IMR-90 (cell line): ENCODE data around the gene C22orf42. TPM values are rescaled to one million over a fixed set of nuclear protein-coding genes. Genes with fewer than 3 reads are reported as not detected.

Experiments used
- ATAC-seq: fragments of 200-7000 bp; cut with Tn5 transposase; 2 replicates; pipeline ENCODE4 v1.9.1; 2020; ENCODE audit warnings: low read depth, mild to moderate bottlenecking, moderate library complexity
- BruUV-seq: library from RNA; stranded (reverse); fragments of 400-500 nt; replicated peaks from 2 replicates; lab custom pipeline; 2021; lab: Mats Ljungman, UMichigan
- CTCF ChIA-PET: fragments of 300-600 bp; formaldehyde crosslinking; extraction: SDS; loops from one replicate; lab custom pipeline; 2021; ENCODE audit warnings: antibody characterized with exemption; lab: Yijun Ruan, JAX
- POLR2A ChIA-PET: fragments of 300-600 bp; sonication (Branson Sonifier 250); formaldehyde crosslinking; loops from one replicate; lab custom pipeline; 2022; ENCODE audit warnings: antibody characterized with exemption; ENCODE audit not compliant: unreplicated experiment; lab: Charles Lee
- DNase-seq: peaks from one replicate; pipeline ENCODE4 v3.0.0; 2013
- H2AFZ ChIP-seq: replicated peaks from 2 replicates; pipeline ENCODE3; 2013; ENCODE audit warnings: low read length, mild to moderate bottlenecking; ENCODE audit not compliant: poor library complexity
- H2AK5ac ChIP-seq: 2 replicates; pipeline ENCODE4 v1.6.1; 2013; ENCODE audit warnings: low read depth, low read length, inconsistent platforms
- H2AK9ac ChIP-seq: replicated peaks from 2 replicates; pipeline ENCODE3; 2013; ENCODE audit warnings: mild to moderate bottlenecking, low read depth, low read length, moderate library complexity; ENCODE audit not compliant: poor library complexity
- H2BK120ac ChIP-seq: 2 replicates; pipeline ENCODE4 v1.6.1; 2013; ENCODE audit warnings: low read depth, low read length, inconsistent platforms
- H2BK15ac ChIP-seq: 3 replicates; pipeline ENCODE4 v1.6.1; 2013; ENCODE audit warnings: low read depth, low read length, inconsistent platforms
- H2BK20ac ChIP-seq: 2 replicates; pipeline ENCODE4 v1.6.1; 2013; ENCODE audit warnings: low read depth, mild to moderate bottlenecking, inconsistent platforms, low read length, moderate library complexity
- H2BK5ac ChIP-seq: 2 replicates; pipeline ENCODE4 v1.6.1; 2013; ENCODE audit warnings: mild to moderate bottlenecking, low read depth, low read length, inconsistent platforms; ENCODE audit not compliant: poor library complexity, severe bottlenecking
- H3K14ac ChIP-seq: replicated peaks from 2 replicates; pipeline ENCODE4 v1.6.1; 2013; ENCODE audit warnings: low read depth, low read length, inconsistent platforms
- H3K18ac ChIP-seq: 2 replicates; pipeline ENCODE4 v1.6.1; 2013; ENCODE audit warnings: low read depth, low read length, control low read depth
- H3K23ac ChIP-seq: 2 replicates; pipeline ENCODE4 v1.6.1; 2013; ENCODE audit warnings: low read depth, low read length, inconsistent platforms
- H3K27ac ChIP-seq: 2 replicates; pipeline ENCODE4 v1.5.1; 2013; ENCODE audit warnings: mild to moderate bottlenecking, control low read depth, low read length; ENCODE audit not compliant: insufficient read depth
- H3K27me3 ChIP-seq: 2 replicates; pipeline ENCODE4 v1.6.1; 2013; ENCODE audit warnings: low read length; ENCODE audit not compliant: control insufficient read depth, insufficient read depth
- H3K36me3 ChIP-seq: 2 replicates; pipeline ENCODE4 v1.6.1; 2013; ENCODE audit warnings: low read length, mixed read lengths; ENCODE audit not compliant: control insufficient read depth, insufficient read depth
- H3K4ac ChIP-seq: 2 replicates; pipeline ENCODE4 v1.6.1; 2013; ENCODE audit warnings: low read depth, low read length, inconsistent platforms
- H3K4me1 ChIP-seq: 2 replicates; pipeline ENCODE4 v1.6.1; 2013; ENCODE audit warnings: low read length, mixed read lengths; ENCODE audit not compliant: control insufficient read depth, insufficient read depth
- H3K4me2 ChIP-seq: 2 replicates; pipeline ENCODE4 v1.6.1; 2013; ENCODE audit warnings: low read depth, mild to moderate bottlenecking, control low read depth, low read length, moderate library complexity
- H3K4me3 ChIP-seq: 2 replicates; pipeline ENCODE4 v1.5.1; 2013; ENCODE audit warnings: low read depth, mild to moderate bottlenecking, control low read depth, low read length, moderate library complexity; ENCODE audit not compliant: insufficient read depth
- H3K56ac ChIP-seq: 2 replicates; pipeline ENCODE4 v1.6.1; 2013; ENCODE audit warnings: low read length, inconsistent platforms; ENCODE audit not compliant: insufficient read depth; ENCODE audit errors: extremely low read depth
- H3K79me1 ChIP-seq, 2 experiments: 2 replicates each; pipeline ENCODE4 v1.6.1; 2013; ENCODE audit warnings: low read length in 2 of 2, inconsistent platforms in 1 of 2, low read depth in 1 of 2
- H3K9ac ChIP-seq: 2 replicates; pipeline ENCODE4 v1.6.1; 2013; ENCODE audit warnings: low read depth, low read length, control low read depth
- H3K9me1 ChIP-seq: 2 replicates; pipeline ENCODE4 v1.6.1; 2013; ENCODE audit warnings: low read length, inconsistent platforms; ENCODE audit not compliant: insufficient read depth
- H3K9me3 ChIP-seq: 2 replicates; pipeline ENCODE4 v1.6.1; 2013; ENCODE audit warnings: low read length; ENCODE audit not compliant: control insufficient read depth, insufficient read depth
- H4K20me1 ChIP-seq: 2 replicates; pipeline ENCODE4 v1.6.1; 2013; ENCODE audit warnings: low read length, inconsistent platforms; ENCODE audit not compliant: insufficient read depth
- H4K5ac ChIP-seq: 2 replicates; pipeline ENCODE4 v1.6.1; 2013; ENCODE audit warnings: mild to moderate bottlenecking, low read depth, low read length, control low read depth
- H4K8ac ChIP-seq, 2 experiments: 2 replicates each; pipeline ENCODE4 v1.6.1; 2013; ENCODE audit warnings: low read depth in 2 of 2, low read length in 2 of 2, control low read depth in 1 of 2, inconsistent platforms in 1 of 2
- H4K91ac ChIP-seq: 2 replicates; pipeline ENCODE4 v1.6.1; 2013; ENCODE audit warnings: low read depth, low read length, inconsistent platforms; ENCODE audit not compliant: insufficient read depth
- BHLHE40 ChIP-seq: fragments of 150-350 bp; IDR thresholded peaks from 2 replicates; pipeline ENCODE4 v1.6.1; 2016; ENCODE audit warnings: mild to moderate bottlenecking, low read depth, low read length
- FOS ChIP-seq: fragments of 150-350 bp; IDR thresholded peaks from 2 replicates; pipeline ENCODE4 v1.6.1; 2016; ENCODE audit warnings: low read depth, low read length
- MAFK ChIP-seq: IDR thresholded peaks from 2 replicates; pipeline ENCODE4 v1.6.1; 2012; ENCODE audit warnings: low read depth, low read length, improper control_type of control experiment
- NFE2L2 ChIP-seq: fragments of 150-350 bp; IDR thresholded peaks from 2 replicates; pipeline ENCODE4 v1.6.1; 2016; ENCODE audit warnings: low read depth, mild to moderate bottlenecking, low read length
- POLR2A ChIP-seq: IDR thresholded peaks from 2 replicates; pipeline ENCODE4 v1.6.1; 2012; ENCODE audit warnings: mild to moderate bottlenecking, low read depth, low read length
- WGBS, 2 experiments: methylation state at CpG; one replicate each; pipeline versions ENCODE4 v1.1.5 to v1.1.7; 2013; ENCODE audit warnings: missing lambda C conversion rate in 2 of 2; ENCODE audit not compliant: insufficient read length in 1 of 2; ENCODE audit errors: extremely low coverage in 2 of 2; 5-methylcytosine and 5-hydroxymethylcytosine counted together
- dilution Hi-C: fragments of 300-500 bp; cut with HindIII; formaldehyde crosslinking; loops from one replicate; pipeline ENCODE4 v1.14.3; 2018; ENCODE audit warnings: low sequenced_read_pairs; ENCODE audit not compliant: unreplicated experiment
- in situ Hi-C: fragments of 300-500 bp; cut with MboI; formaldehyde crosslinking; loops from 3 replicates; pipeline ENCODE4 v1.14.3; 2019; ENCODE audit warnings: low sequenced_read_pairs, inconsistent platforms, mixed read lengths
- intact Hi-C: fragments of 100-400 bp; cut with micrococcal nuclease; formaldehyde crosslinking; loops from 2 replicates; pipeline ENCODE4 v1.10.0; 2022
- polyA plus RNA-seq, 3 experiments: library from polyadenylated mRNA; depleted of rRNA; stranded (reverse); fragments of >200 nt; gene quantifications; 2 replicates each; pipeline ENCODE4 v1.2.3, GENCODE V29; 2012; ENCODE audit warnings: low replicate concordance in 1 of 3
- total RNA-seq: library from RNA; depleted of rRNA; stranded (reverse); fragments of >200 nt; gene quantifications from 2 replicates; pipeline ENCODE4 v1.2.3, GENCODE V29; 2012
- TF ChIP-seq, protein P1 (sequence below): conservative IDR thresholded peaks from 2 replicates; pipeline ENCODE4 v1.5.1; 2012; ENCODE audit warnings: mild to moderate bottlenecking, low read depth, low read length, improper control_type of control experiment

C22orf42 gene
- total and polyA plus RNA-seq, 2 of the 4 experiments (the other 2 are of a cell fraction) = not detected

- Histone ChIP-seq H3K23ac (no peak overlapping the region), H2BK5ac (no peak overlapping the region), H3K36me3 (no peaks in the 10 kb centered on the region), H4K20me1 (no peaks in the 10 kb centered on the region), H4K5ac (no peak overlapping the region), H2AFZ (no peak overlapping the region), H2AK5ac (no peak overlapping the region), H2BK15ac (no peak overlapping the region), H3K56ac (no peak overlapping the region), H3K79me1 (no peaks in the 10 kb centered on the region), H3K27ac (no peak overlapping the region), H3K27me3 (no peaks in the 10 kb centered on the region), H2BK20ac (no peak overlapping the region), H3K4me2 (no peak overlapping the region), H3K9ac (no peak overlapping the region), H3K14ac (no peak overlapping the region), H3K4me1 (no peaks in the 10 kb centered on the region), H4K8ac (no peak overlapping the region), H3K4me3 (no peak overlapping the region), H3K4ac (no peak overlapping the region), H2BK120ac (no peak overlapping the region), H3K9me1 (no peaks in the 10 kb centered on the region), H3K18ac (no peak overlapping the region), H2AK9ac (no peak overlapping the region), H3K9me3 (no peaks in the 10 kb centered on the region), H4K91ac (no peak overlapping the region)
- intact Hi-C loops = no loop called here
- POLR2A ChIA-PET = no interaction called here
- BruUV-seq = no TSS peak
- CTCF ChIA-PET = no interaction called here
- no peak for ATAC-seq
- in situ Hi-C loops = no loop called here
- DNase-seq = no peak
- WGBS, 2 experiments = no CpG with 5 or more reads among the region's 3 CpGs
- TF ChIP-seq NFE2L2 (no peak), FOS (no peak), BHLHE40 (no peak), POLR2A (no peak), MAFK (no peak)
- TF ChIP-seq, protein P1, sequence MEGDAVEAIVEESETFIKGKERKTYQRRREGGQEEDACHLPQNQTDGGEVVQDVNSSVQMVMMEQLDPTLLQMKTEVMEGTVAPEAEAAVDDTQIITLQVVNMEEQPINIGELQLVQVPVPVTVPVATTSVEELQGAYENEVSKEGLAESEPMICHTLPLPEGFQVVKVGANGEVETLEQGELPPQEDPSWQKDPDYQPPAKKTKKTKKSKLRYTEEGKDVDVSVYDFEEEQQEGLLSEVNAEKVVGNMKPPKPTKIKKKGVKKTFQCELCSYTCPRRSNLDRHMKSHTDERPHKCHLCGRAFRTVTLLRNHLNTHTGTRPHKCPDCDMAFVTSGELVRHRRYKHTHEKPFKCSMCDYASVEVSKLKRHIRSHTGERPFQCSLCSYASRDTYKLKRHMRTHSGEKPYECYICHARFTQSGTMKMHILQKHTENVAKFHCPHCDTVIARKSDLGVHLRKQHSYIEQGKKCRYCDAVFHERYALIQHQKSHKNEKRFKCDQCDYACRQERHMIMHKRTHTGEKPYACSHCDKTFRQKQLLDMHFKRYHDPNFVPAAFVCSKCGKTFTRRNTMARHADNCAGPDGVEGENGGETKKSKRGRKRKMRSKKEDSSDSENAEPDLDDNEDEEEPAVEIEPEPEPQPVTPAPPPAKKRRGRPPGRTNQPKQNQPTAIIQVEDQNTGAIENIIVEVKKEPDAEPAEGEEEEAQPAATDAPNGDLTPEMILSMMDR = no peak
- dilution Hi-C loops = no loop called here
Measured at GRCh38 chr22:32185821-32186220, 26.7 kb upstream of the C22orf42 start.
